GM23338 (cell line): ENCODE data around the gene SULF2. TPM values are rescaled to one million over a fixed set of nuclear protein-coding genes. Genes with fewer than 3 reads are reported as not detected.

Source experiments
- ATAC-seq: fragments of 200-7000 bp; cut with Tn5 transposase; 3 replicates; pipeline ENCODE4 v1.9.1; 2020
- DNase-seq: peaks from one replicate; pipeline ENCODE4 v3.0.0-alpha.2; 2015; ENCODE audit warnings: low spot score
- H2AFZ ChIP-seq: fragments of 200-600 bp; sonication (generic); 2 replicates; pipeline ENCODE4 v1.8.0; 2016; ENCODE audit warnings: antibody characterized with exemption, mild to moderate bottlenecking, moderate library complexity
- H3F3A ChIP-seq: fragments of 200-600 bp; sonication (generic); replicated peaks from 2 replicates; pipeline ENCODE4 v1.8.0; 2017; ENCODE audit warnings: antibody characterized with exemption, mixed run types, low read depth
- H3K27ac ChIP-seq: fragments of 200-600 bp; sonication (generic); 2 replicates; pipeline ENCODE4 v1.6.1; 2016; ENCODE audit warnings: low read depth
- H3K27me3 ChIP-seq: fragments of 200-600 bp; sonication (generic); 2 replicates; pipeline ENCODE4 v1.8.0; 2016; ENCODE audit warnings: mild to moderate bottlenecking, mixed run types, moderate library complexity; ENCODE audit not compliant: insufficient read depth
- H3K36me3 ChIP-seq: fragments of 200-600 bp; sonication (generic); 2 replicates; pipeline ENCODE4 v1.8.0; 2016; ENCODE audit warnings: mild to moderate bottlenecking; ENCODE audit not compliant: insufficient read depth
- H3K4me1 ChIP-seq: fragments of 200-600 bp; sonication (generic); 2 replicates; pipeline ENCODE4 v1.8.0; 2016; ENCODE audit warnings: mild to moderate bottlenecking, moderate library complexity; ENCODE audit not compliant: insufficient read depth
- H3K4me2 ChIP-seq: fragments of 200-600 bp; sonication (generic); 2 replicates; pipeline ENCODE4 v1.7.1; 2017; ENCODE audit warnings: mixed run types
- H3K4me3 ChIP-seq: fragments of 200-600 bp; sonication (generic); 2 replicates; pipeline ENCODE4 v1.6.1; 2016; ENCODE audit warnings: mixed run types
- H3K79me2 ChIP-seq: fragments of 200-600 bp; sonication (generic); replicated peaks from 2 replicates; pipeline ENCODE4 v1.8.0; 2017; ENCODE audit warnings: mild to moderate bottlenecking; ENCODE audit not compliant: insufficient read depth
- H3K9me2 ChIP-seq: fragments of 200-600 bp; sonication (generic); 2 replicates; pipeline ENCODE4 v1.8.0; 2017; ENCODE audit not compliant: insufficient read depth
- H4K20me1 ChIP-seq: fragments of 200-600 bp; sonication (generic); replicated peaks from 2 replicates; pipeline ENCODE4 v1.8.0; 2017; ENCODE audit warnings: mild to moderate bottlenecking; ENCODE audit not compliant: insufficient read depth
- H3K27ac Mint-ChIP-seq: 2 replicates; pipeline ENCODE4 v1.8.0; 2020; ENCODE audit warnings: inconsistent platforms, mild to moderate bottlenecking, moderate library complexity, mixed read lengths
- H3K27me3 Mint-ChIP-seq: 3 replicates; pipeline ENCODE4 v1.8.0; 2022; ENCODE audit warnings: low read depth, mild to moderate bottlenecking, moderate library complexity, mixed read lengths, inconsistent platforms; ENCODE audit not compliant: insufficient read depth, poor library complexity
- H3K36me3 Mint-ChIP-seq: 3 replicates; pipeline ENCODE4 v1.8.0; 2021; ENCODE audit warnings: low read depth, mild to moderate bottlenecking, inconsistent platforms, moderate library complexity, mixed read lengths
- H3K4me1 Mint-ChIP-seq: 3 replicates; pipeline ENCODE4 v1.8.0; 2020; ENCODE audit warnings: mild to moderate bottlenecking, inconsistent platforms, mixed read lengths
- H3K4me3 Mint-ChIP-seq: 3 replicates; pipeline ENCODE4 v1.8.0; 2021; ENCODE audit warnings: moderate library complexity, mild to moderate bottlenecking, inconsistent platforms, mixed read lengths
- H3K9me3 Mint-ChIP-seq: 3 replicates; pipeline ENCODE4 v1.8.0; 2020; ENCODE audit warnings: moderate library complexity, mild to moderate bottlenecking, inconsistent platforms, mixed read lengths
- CREB1 ChIP-seq: fragments of 250-450 bp; sonication (Bioruptor Pico); IDR thresholded peaks from 2 replicates; pipeline ENCODE4 v1.5.0; 2020; ENCODE audit warnings: low read depth, mild to moderate bottlenecking, moderate library complexity
- EZH2 ChIP-seq: fragments of 200-600 bp; sonication (generic); IDR thresholded peaks from one replicate; pipeline ENCODE4 v1.8.0; 2017; ENCODE audit warnings: antibody characterized with exemption, mild to moderate bottlenecking, low read depth; ENCODE audit not compliant: unreplicated experiment
- EZH2phosphoT487 ChIP-seq: fragments of 200-600 bp; sonication (generic); IDR thresholded peaks from one replicate; pipeline ENCODE4 v1.8.1; 2018; ENCODE audit warnings: antibody characterized with exemption; ENCODE audit not compliant: unreplicated experiment
- JUNB ChIP-seq: IDR thresholded peaks from one replicate; pipeline ENCODE4 v1.6.1; 2016; ENCODE audit warnings: antibody characterized with exemption; ENCODE audit not compliant: unreplicated experiment
- NANOG ChIP-seq: IDR thresholded peaks from 2 replicates; pipeline ENCODE4 v1.6.1; 2016; ENCODE audit warnings: antibody characterized with exemption, borderline replicate concordance
- POLR2AphosphoS5 ChIP-seq: IDR thresholded peaks from 2 replicates; pipeline ENCODE4 v1.6.1; 2016; ENCODE audit warnings: antibody characterized with exemption, low read depth
- ZNF114 ChIP-seq: fragments of 250-450 bp; sonication (Bioruptor Pico); IDR thresholded peaks from 2 replicates; pipeline ENCODE4 v1.5.0; 2020; ENCODE audit warnings: mild to moderate bottlenecking, moderate library complexity
- ZNF331 ChIP-seq: fragments of 250-450 bp; sonication (Bioruptor Pico); IDR thresholded peaks from 2 replicates; pipeline ENCODE4 v1.5.0; 2020; ENCODE audit warnings: low read depth, mild to moderate bottlenecking, moderate library complexity
- polyA plus RNA-seq: library from polyadenylated mRNA; unstranded; fragments of >200 nt; fragmentation: Nextera tagmentation; extraction: Ambion mirVana; gene quantifications from 2 replicates; pipeline ENCODE4 v1.2.1, GENCODE V29; 2016
- total RNA-seq: library from RNA; depleted of rRNA; stranded (reverse); fragments of >200 nt; shearing (Covaris generic); gene quantifications from 2 replicates; pipeline ENCODE4 v1.2.3, GENCODE V29; 2014
- TF ChIP-seq, protein P1 (sequence below), 2 experiments: fragments of 200-600 bp in 1 of 2; sonication (generic) in 1 of 2; conservative IDR thresholded peaks; 2 replicates each; pipeline versions ENCODE4 v1.5.1 to v1.6.1; 2016 to 2017; ENCODE audit warnings: antibody characterized with exemption in 2 of 2, low read depth in 2 of 2, mild to moderate bottlenecking in 2 of 2, moderate library complexity in 1 of 2
- TF ChIP-seq, protein P2 (sequence below): fragments of 250-450 bp; sonication (Bioruptor Pico); IDR thresholded peaks from 2 replicates; pipeline ENCODE4 v1.5.0; 2020; ENCODE audit warnings: mild to moderate bottlenecking, moderate library complexity

The SULF2 gene
- total and polyA plus RNA-seq, 2 experiments from 2014 or later = 9.5 to 20.7 TPM

DNA sequence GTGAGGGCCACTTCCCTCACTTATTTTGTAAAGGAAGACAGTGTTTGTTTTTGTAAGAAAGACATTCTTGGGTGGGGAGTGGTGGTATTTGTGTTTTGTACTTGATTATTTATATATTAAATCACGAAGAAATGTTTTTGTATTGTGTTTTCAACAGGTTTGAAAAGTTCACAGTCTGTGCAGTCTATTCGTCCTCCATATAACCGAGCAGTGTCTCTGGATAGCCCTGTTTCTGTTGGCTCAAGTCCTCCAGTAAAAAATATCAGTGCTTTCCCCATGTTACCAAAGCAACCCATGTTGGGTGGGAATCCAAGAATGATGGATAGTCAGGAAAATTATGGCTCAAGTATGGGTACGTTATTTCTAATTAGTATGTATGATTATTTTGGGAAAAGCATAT lies 146.4 kb downstream of the SULF2 start (continued):
- TF ChIP-seq, protein P1, sequence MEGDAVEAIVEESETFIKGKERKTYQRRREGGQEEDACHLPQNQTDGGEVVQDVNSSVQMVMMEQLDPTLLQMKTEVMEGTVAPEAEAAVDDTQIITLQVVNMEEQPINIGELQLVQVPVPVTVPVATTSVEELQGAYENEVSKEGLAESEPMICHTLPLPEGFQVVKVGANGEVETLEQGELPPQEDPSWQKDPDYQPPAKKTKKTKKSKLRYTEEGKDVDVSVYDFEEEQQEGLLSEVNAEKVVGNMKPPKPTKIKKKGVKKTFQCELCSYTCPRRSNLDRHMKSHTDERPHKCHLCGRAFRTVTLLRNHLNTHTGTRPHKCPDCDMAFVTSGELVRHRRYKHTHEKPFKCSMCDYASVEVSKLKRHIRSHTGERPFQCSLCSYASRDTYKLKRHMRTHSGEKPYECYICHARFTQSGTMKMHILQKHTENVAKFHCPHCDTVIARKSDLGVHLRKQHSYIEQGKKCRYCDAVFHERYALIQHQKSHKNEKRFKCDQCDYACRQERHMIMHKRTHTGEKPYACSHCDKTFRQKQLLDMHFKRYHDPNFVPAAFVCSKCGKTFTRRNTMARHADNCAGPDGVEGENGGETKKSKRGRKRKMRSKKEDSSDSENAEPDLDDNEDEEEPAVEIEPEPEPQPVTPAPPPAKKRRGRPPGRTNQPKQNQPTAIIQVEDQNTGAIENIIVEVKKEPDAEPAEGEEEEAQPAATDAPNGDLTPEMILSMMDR (conservative IDR thresholded peaks at IDR 0.05; ENCODE audit: low read depth in 2 of 2) = no peak

DNA sequence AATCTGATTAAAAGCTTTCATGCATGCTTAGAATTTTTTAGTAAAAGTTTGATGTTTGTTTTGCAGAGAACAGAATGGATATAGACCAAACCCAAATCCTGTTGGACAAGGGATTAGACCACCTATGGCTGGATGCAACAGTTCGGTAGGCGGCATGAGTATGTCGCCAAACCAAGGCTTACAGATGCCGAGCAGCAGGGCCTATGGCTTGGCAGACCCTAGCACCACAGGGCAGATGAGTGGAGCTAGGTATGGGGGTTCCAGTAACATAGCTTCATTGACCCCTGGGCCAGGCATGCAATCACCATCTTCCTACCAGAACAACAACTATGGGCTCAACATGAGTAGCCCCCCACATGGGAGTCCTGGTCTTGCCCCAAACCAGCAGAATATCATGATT lies 150.0 kb downstream of the SULF2 start:
- Mint-ChIP-seq H3K4me1 (no peaks in the 10 kb centered on the region), H3K4me3 (no peak overlapping the region), H3K9me3 (no peaks in the 10 kb centered on the region), H3K27ac (no peak overlapping the region), H3K36me3 (peaks cover 35% of the 10 kb centered on the region), H3K27me3 (no peaks in the 10 kb centered on the region)
- Histone ChIP-seq H2AFZ (no peak overlapping the region), H3F3A (no peaks in the 10 kb centered on the region), H3K4me1 (no peaks in the 10 kb centered on the region), H3K9me2 (no peaks in the 10 kb centered on the region), H3K79me2 (no peaks in the 10 kb centered on the region), H3K27ac (no peak overlapping the region), H4K20me1 (0 out of 2 replicates have a peak, but pooled peaks cover 3% of the 10 kb centered on the region), H3K27me3 (no peaks in the 10 kb centered on the region), H3K4me2 (no peak overlapping the region), H3K4me3 (no peak overlapping the region), H3K36me3 (peaks cover 22% of the 10 kb centered on the region; the same call in 1 of the 2 replicates)
- TF ChIP-seq NANOG (no peak), JUNB (no peak), ZNF331 (no peak), EZH2 (no peak), POLR2AphosphoS5 (no peak), ZNF114 (no peak), CREB1 (CRISPR knock-in tag) (no peak), EZH2phosphoT487 (no peak)
- TF ChIP-seq, protein P1 (conservative IDR thresholded peaks at IDR 0.05; ENCODE audit: low read depth in 2 of 2) = no peak
- TF ChIP-seq, protein P2, sequence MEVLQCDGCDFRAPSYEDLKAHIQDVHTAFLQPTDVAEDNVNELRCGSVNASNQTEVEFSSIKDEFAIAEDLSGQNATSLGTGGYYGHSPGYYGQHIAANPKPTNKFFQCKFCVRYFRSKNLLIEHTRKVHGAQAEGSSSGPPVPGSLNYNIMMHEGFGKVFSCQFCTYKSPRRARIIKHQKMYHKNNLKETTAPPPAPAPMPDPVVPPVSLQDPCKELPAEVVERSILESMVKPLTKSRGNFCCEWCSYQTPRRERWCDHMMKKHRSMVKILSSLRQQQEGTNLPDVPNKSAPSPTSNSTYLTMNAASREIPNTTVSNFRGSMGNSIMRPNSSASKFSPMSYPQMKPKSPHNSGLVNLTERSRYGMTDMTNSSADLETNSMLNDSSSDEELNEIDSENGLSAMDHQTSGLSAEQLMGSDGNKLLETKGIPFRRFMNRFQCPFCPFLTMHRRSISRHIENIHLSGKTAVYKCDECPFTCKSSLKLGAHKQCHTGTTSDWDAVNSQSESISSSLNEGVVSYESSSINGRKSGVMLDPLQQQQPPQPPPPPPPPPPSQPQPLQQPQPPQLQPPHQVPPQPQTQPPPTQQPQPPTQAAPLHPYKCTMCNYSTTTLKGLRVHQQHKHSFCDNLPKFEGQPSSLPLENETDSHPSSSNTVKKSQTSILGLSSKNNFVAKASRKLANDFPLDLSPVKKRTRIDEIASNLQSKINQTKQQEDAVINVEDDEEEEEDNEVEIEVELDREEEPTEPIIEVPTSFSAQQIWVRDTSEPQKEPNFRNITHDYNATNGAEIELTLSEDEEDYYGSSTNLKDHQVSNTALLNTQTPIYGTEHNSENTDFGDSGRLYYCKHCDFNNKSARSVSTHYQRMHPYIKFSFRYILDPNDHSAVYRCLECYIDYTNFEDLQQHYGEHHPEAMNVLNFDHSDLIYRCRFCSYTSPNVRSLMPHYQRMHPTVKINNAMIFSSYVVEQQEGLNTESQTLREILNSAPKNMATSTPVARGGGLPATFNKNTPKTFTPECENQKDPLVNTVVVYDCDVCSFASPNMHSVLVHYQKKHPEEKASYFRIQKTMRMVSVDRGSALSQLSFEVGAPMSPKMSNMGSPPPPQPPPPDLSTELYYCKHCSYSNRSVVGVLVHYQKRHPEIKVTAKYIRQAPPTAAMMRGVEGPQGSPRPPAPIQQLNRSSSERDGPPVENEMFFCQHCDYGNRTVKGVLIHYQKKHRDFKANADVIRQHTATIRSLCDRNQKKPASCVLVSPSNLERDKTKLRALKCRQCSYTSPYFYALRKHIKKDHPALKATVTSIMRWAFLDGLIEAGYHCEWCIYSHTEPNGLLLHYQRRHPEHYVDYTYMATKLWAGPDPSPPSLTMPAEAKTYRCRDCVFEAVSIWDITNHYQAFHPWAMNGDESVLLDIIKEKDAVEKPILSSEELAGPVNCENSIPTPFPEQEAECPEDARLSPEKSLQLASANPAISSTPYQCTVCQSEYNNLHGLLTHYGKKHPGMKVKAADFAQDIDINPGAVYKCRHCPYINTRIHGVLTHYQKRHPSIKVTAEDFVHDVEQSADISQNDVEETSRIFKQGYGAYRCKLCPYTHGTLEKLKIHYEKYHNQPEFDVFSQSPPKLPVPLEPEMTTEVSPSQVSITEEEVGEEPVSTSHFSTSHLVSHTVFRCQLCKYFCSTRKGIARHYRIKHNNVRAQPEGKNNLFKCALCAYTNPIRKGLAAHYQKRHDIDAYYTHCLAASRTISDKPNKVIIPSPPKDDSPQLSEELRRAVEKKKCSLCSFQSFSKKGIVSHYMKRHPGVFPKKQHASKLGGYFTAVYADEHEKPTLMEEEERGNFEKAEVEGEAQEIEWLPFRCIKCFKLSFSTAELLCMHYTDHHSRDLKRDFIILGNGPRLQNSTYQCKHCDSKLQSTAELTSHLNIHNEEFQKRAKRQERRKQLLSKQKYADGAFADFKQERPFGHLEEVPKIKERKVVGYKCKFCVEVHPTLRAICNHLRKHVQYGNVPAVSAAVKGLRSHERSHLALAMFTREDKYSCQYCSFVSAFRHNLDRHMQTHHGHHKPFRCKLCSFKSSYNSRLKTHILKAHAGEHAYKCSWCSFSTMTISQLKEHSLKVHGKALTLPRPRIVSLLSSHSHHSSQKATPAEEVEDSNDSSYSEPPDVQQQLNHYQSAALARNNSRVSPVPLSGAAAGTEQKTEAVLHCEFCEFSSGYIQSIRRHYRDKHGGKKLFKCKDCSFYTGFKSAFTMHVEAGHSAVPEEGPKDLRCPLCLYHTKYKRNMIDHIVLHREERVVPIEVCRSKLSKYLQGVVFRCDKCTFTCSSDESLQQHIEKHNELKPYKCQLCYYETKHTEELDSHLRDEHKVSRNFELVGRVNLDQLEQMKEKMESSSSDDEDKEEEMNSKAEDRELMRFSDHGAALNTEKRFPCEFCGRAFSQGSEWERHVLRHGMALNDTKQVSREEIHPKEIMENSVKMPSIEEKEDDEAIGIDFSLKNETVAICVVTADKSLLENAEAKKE = no peak
- no peak for ATAC-seq
- no peak for DNase-seq
